K562 (cell line): ENCODE measurements around the gene DNAJB14. TPM values are rescaled to one million over a fixed set of nuclear protein-coding genes. Genes with fewer than 3 reads are reported as not detected.

Source experiments
- ATAC-seq: fragments of 200-7000 bp; cut with Tn5 transposase; 3 replicates; pipeline ENCODE4 v1.9.1; 2020; ENCODE audit warnings: moderate library complexity
- BruUV-seq: library from RNA; stranded (reverse); fragments of 400-500 nt; replicated peaks from 2 replicates; lab custom pipeline; 2021; lab: Mats Ljungman, UMichigan
- CTCF ChIA-PET: fragments of 300-600 bp; formaldehyde crosslinking; extraction: SDS; loops from one replicate; lab custom pipeline; 2021; ENCODE audit warnings: low intra/inter-chr PET ratio; lab: Yijun Ruan, JAX
- POLR2A ChIA-PET: fragments of 300-600, 350-650 bp; sonication (Branson Sonifier 250); formaldehyde crosslinking; extraction: SDS; loops from one replicate; lab custom pipeline; 2021; ENCODE audit warnings: antibody characterized with exemption, inconsistent platforms; lab: Yijun Ruan, JAX
- DNase-seq, 4 experiments: peaks; one replicate each; pipeline versions ENCODE4 v3.0.0 to v3.0.0-alpha.2; 2011 to 2018; ENCODE audit warnings: low spot score in 3 of 4, mixed read lengths in 3 of 4; ENCODE audit errors: extremely low read depth in 1 of 4
- FAIRE-seq: peaks from 2 replicates; lab custom pipeline; 2011; peaks lifted over from hg19 to GRCh38; lab: Jason Lieb, UNC
- H2AFZ ChIP-seq: 2 replicates; pipeline ENCODE4 v1.6.0; 2011; ENCODE audit warnings: low read depth, low read length, control low read depth, inconsistent platforms
- H3K27ac ChIP-seq: fragments of 200-600 bp; 3 replicates; pipeline ENCODE4 v1.8.0; 2011; ENCODE audit warnings: low read depth, mild to moderate bottlenecking, control low read depth, inconsistent platforms, low read length, moderate library complexity, mixed read lengths; ENCODE audit errors: extremely low read depth
- H3K27me3 ChIP-seq, 2 experiments: fragments of 300-600 bp in 1 of 2; 2 replicates in 1 of 2; 3 replicates in 1 of 2; pipeline versions ENCODE4 v1.6.0 to v1.8.0; 2011; ENCODE audit warnings: inconsistent platforms in 2 of 2, low read length in 2 of 2, mild to moderate bottlenecking in 1 of 2, mixed read lengths in 1 of 2, moderate library complexity in 1 of 2; ENCODE audit not compliant: control insufficient read depth in 2 of 2, insufficient read depth in 2 of 2
- H3K36me3 ChIP-seq: fragments of 300-600 bp; 3 replicates; pipeline ENCODE4 v1.8.0; 2011; ENCODE audit warnings: mild to moderate bottlenecking, low read length, inconsistent platforms; ENCODE audit not compliant: control insufficient read depth, insufficient read depth
- H3K4me1 ChIP-seq, 2 experiments: fragments of 200-600 bp in 1 of 2; replicated peaks in 1 of 2; 2 replicates in 1 of 2; 3 replicates in 1 of 2; pipeline versions ENCODE4 v1.5.1 to v1.8.0; 2011; ENCODE audit warnings: inconsistent platforms in 2 of 2, low read length in 2 of 2, mild to moderate bottlenecking in 1 of 2, mixed read lengths in 1 of 2, moderate library complexity in 1 of 2; ENCODE audit not compliant: control insufficient read depth in 2 of 2, insufficient read depth in 2 of 2
- H3K4me2 ChIP-seq: 2 replicates; pipeline ENCODE4 v1.6.1; 2011; ENCODE audit warnings: low read length, control low read depth, inconsistent platforms, mixed read lengths; ENCODE audit not compliant: insufficient read depth
- H3K4me3 ChIP-seq: fragments of 200-600 bp; sonication (generic), shearing (Covaris generic); 2 replicates; pipeline ENCODE4 v1.5.1; 2016; ENCODE audit warnings: control low read depth, inconsistent platforms
- H3K79me2 ChIP-seq: fragments of 200-600 bp; 3 replicates; pipeline ENCODE4 v1.8.0; 2011; ENCODE audit warnings: low read length, inconsistent platforms; ENCODE audit not compliant: control insufficient read depth, insufficient read depth
- H3K9ac ChIP-seq, 2 experiments: 2 replicates each; pipeline versions ENCODE4 v1.6.0 to v1.6.1; 2011; ENCODE audit warnings: low read depth in 2 of 2, low read length in 2 of 2, control low read depth in 1 of 2, inconsistent platforms in 1 of 2, mild to moderate bottlenecking in 1 of 2, mixed read lengths in 1 of 2; ENCODE audit not compliant: insufficient read depth in 1 of 2
- H3K9me1 ChIP-seq: one replicate; pipeline ENCODE4 v1.6.0; 2011; ENCODE audit warnings: inconsistent platforms, mild to moderate bottlenecking, low read length, moderate library complexity; ENCODE audit not compliant: control insufficient read depth, insufficient read depth
- H3K9me3 ChIP-seq: replicated peaks from 2 replicates; pipeline ENCODE4 v1.5.1; 2011; ENCODE audit warnings: low read depth, low read length, inconsistent platforms; ENCODE audit not compliant: control insufficient read depth, insufficient read depth
- H4K20me1 ChIP-seq: replicated peaks from 2 replicates; pipeline ENCODE4 v1.6.1; 2011; ENCODE audit warnings: low read length, inconsistent platforms, mixed read lengths; ENCODE audit not compliant: control insufficient read depth, insufficient read depth
- C11orf30 ChIP-seq: fragments of 450-650 bp; IDR thresholded peaks from 2 replicates; pipeline ENCODE4 v1.6.1; 2016; ENCODE audit warnings: low read depth, mild to moderate bottlenecking
- MAFF ChIP-seq: IDR thresholded peaks from 2 replicates; pipeline ENCODE4 v1.6.1; 2012; ENCODE audit warnings: low read length, improper control_type of control experiment
- MAFG ChIP-seq: fragments of 450-650 bp; conservative IDR thresholded peaks from 2 replicates; pipeline ENCODE4 v1.6.1; 2016; ENCODE audit warnings: missing genetic modification characterization, missing compliant biosample characterization
- MAFK ChIP-seq: IDR thresholded peaks from 2 replicates; pipeline ENCODE4 v1.6.1; 2011; ENCODE audit warnings: low read length, improper control_type of control experiment
- NR0B1 ChIP-seq: fragments of 450-650 bp; IDR thresholded peaks from one replicate; pipeline ENCODE4 v1.6.1; 2018; ENCODE audit warnings: mild to moderate bottlenecking, moderate library complexity; ENCODE audit not compliant: partially characterized antibody
- ZNF316 ChIP-seq: fragments of 450-650 bp; IDR thresholded peaks from 2 replicates; pipeline ENCODE4 v1.6.1; 2016
- in situ Hi-C: fragments of 300-500 bp; cut with MboI; formaldehyde crosslinking; loops from 4 replicates; pipeline ENCODE4 v1.15.0; 2018; ENCODE audit warnings: inconsistent platforms, mixed read lengths
- intact Hi-C: fragments of 100-400 bp; cut with micrococcal nuclease; formaldehyde crosslinking; loops from 2 replicates; pipeline ENCODE4 v1.14.2; 2022
- polyA plus RNA-seq, 8 experiments: library from polyadenylated mRNA; depleted of rRNA in 4 of 8; stranded (reverse) in 5 of 8; unstranded in 3 of 8; fragments of >200 nt; fragmentation: Nextera tagmentation in 2 of 8; fragmentation: Illumina TruSeq in 1 of 8; extraction: Ambion mirVana in 2 of 8; extraction: Trizol in 1 of 8; gene quantifications; 2 replicates each; pipeline versions ENCODE4 v1.2.1 to v1.2.3, GENCODE V29; 2011 to 2014; ENCODE audit warnings: inconsistent platforms in 1 of 8, missing spikeins in 1 of 8
- total RNA-seq, 7 experiments: library from RNA; depleted of rRNA in 6 of 7; stranded (reverse); fragments of >200 nt in 6 of 7; fragmentation: Illumina TruSeq in 2 of 7; extraction: Trizol in 2 of 7; gene quantifications; 2 replicates each; pipeline versions ENCODE4 v1.2.1 to v1.2.3, GENCODE V29; 2011 to 2021; ENCODE audit warnings: low replicate concordance in 1 of 7

Gene DNAJB14
- total and polyA plus RNA-seq, 9 of the 15 experiments (the other 6 are each of a cell fraction or from before 2014, with no cell fraction given), result 5.5 to 28.0 (median 12.7) TPM

GRCh38 chr4:99885687-99886086, 60.7 kb downstream of the DNAJB14 start:
- peaks cover 14% of the 10 kb centered on the region; the same call in 2 of the 3 replicates for H3K79me2 ChIP-seq
- ATAC-seq, result no peak
- in situ Hi-C loops, result no loop called here
- no peaks in the 10 kb centered on the region for H4K20me1 ChIP-seq
- DNase-seq, result no peak
- H3K36me3 ChIP-seq, result peaks cover 55% of the 10 kb centered on the region
- no peak for FAIRE-seq
- H3K27me3 ChIP-seq, result no peaks in the 10 kb centered on the region
- intact Hi-C loops, result loop anchor here (1.0 to 5.0 kb wide), 4 partner anchors 64 to 325 kb away; no protein-coding TSS in a partner anchor
- TF ChIP-seq MAFF (peak; percentile 89), MAFK (peak; percentile 91), NR0B1 (no peak), ZNF316 (peak; percentile 97), C11orf30 (peak; percentile 92), MAFG (tag) (peak; percentile 85)
- TF ChIP-seq, all 486 proteins: peak for 5
- Histone ChIP-seq H3K4me3 (no peak overlapping the region), H3K9me1 (no peaks in the 10 kb centered on the region), H3K27ac (no peak overlapping the region), H3K9me3 (no peaks in the 10 kb centered on the region), H3K9ac (no peak overlapping the region), H3K4me1 (no peaks in the 10 kb centered on the region), H2AFZ (no peak overlapping the region), H3K4me2 (no peak overlapping the region)
- BruUV-seq, result no TSS peak
- CTCF ChIA-PET, result interaction anchor here (0.5 to 2.3 kb wide), 4 partner anchors 74 to 465 kb away, joined by 3 to 21 read pairs (median 9); no protein-coding TSS in a partner anchor
- POLR2A ChIA-PET, result interaction anchor here (1.3 kb wide), 1 partner anchor 10 kb away, joined by 6 read pairs; no protein-coding TSS in a partner anchor
